ENCODE results near the gene GMPR2. TPM values are rescaled to one million over a fixed set of nuclear protein-coding genes. Genes with fewer than 3 reads are reported as not detected.

The GMPR2 gene
- 100 to 1,000 TPM; 102 to 121 (median 118) TPM for polyA plus RNA-seq (ENCODE audit: insufficient read length in 4 of 4)

- no peak for DNase-seq (ENCODE audit: low read depth in 4 of 4, low spot score in 3 of 4)
These were observed at the start of gene GMPR2 for GRCh38 chr14:24232645-24233537. Gene GMPR2 (plus strand): TSS chr14:24232929. CDS start chr14:24233254, 325 bp downstream.

- DNase-seq (ENCODE audit: low read depth in 4 of 4, low spot score in 3 of 4) = no peak
These were observed 49.7 kb upstream of the GMPR2 start for GRCh38 chr14:24183014-24183481.

GRCh38 chr14:24184104-24184970, 48.4 kb upstream of the GMPR2 start:
- DNase-seq (ENCODE audit: low read depth in 4 of 4, low spot score in 3 of 4) = no peak

- DNase-seq (ENCODE audit: low read depth in 4 of 4, low spot score in 3 of 4) = no peak
These were observed 47.7 kb upstream of the GMPR2 start for GRCh38 chr14:24185026-24185425.

- no peak for DNase-seq (ENCODE audit: low read depth in 4 of 4, low spot score in 3 of 4)
These were observed 47.0 kb upstream of the GMPR2 start for GRCh38 chr14:24185741-24186140.

GRCh38 chr14:24186831-24187538, 45.7 kb upstream of the GMPR2 start:
- DNase-seq (ENCODE audit: low read depth in 4 of 4, low spot score in 3 of 4) = no peak

GRCh38 chr14:24187539-24187915, 45.2 kb upstream of the GMPR2 start:
- DNase-seq (ENCODE audit: low read depth in 4 of 4, low spot score in 3 of 4) = no peak

GRCh38 chr14:24188251-24189058, 44.3 kb upstream of the GMPR2 start, which contains the start of gene IPO4:
Gene IPO4 (minus strand): TSS chr14:24188816. CDS start chr14:24188787, 29 bp downstream.
- peak; percentile 89 to 93 (median 93) for DNase-seq (ENCODE audit: low read depth in 4 of 4, low spot score in 3 of 4)

- DNase-seq (ENCODE audit: low read depth in 4 of 4, low spot score in 3 of 4) = no peak
These were observed 43.7 kb upstream of the GMPR2 start for GRCh38 chr14:24189059-24189375.

GRCh38 chr14:24189460-24189859, 43.3 kb upstream of the GMPR2 start:
- no peak for DNase-seq (ENCODE audit: low read depth in 4 of 4, low spot score in 3 of 4)

GRCh38 chr14:24190416-24190815, 42.3 kb upstream of the GMPR2 start:
- DNase-seq (ENCODE audit: low read depth in 4 of 4, low spot score in 3 of 4) = no peak

GRCh38 chr14:24192933-24193332, 39.8 kb upstream of the GMPR2 start:
- DNase-seq (ENCODE audit: low read depth in 4 of 4, low spot score in 3 of 4) = no peak

- no peak for DNase-seq (ENCODE audit: low read depth in 4 of 4, low spot score in 3 of 4)
These were observed 38.4 kb upstream of the GMPR2 start for GRCh38 chr14:24194186-24194872.

- no peak for DNase-seq (ENCODE audit: low read depth in 4 of 4, low spot score in 3 of 4)
These were observed 37.9 kb upstream of the GMPR2 start for GRCh38 chr14:24194873-24195185.

- peak in 3 of 4 donors; percentile 77 to 87 (median 77) for DNase-seq (ENCODE audit: low read depth in 4 of 4, low spot score in 3 of 4)
These were observed 37.3 kb upstream of the GMPR2 start, which contains the start of gene TM9SF1 for GRCh38 chr14:24195186-24196070. Gene TM9SF1 (minus strand): TSS chr14:24195441. CDS start chr14:24195019, 422 bp downstream.

- peak in 1 of 4 donors; percentile 28 for DNase-seq (ENCODE audit: low read depth in 4 of 4, low spot score in 3 of 4)
These were observed 36.4 kb upstream of the GMPR2 start for GRCh38 chr14:24196071-24197055.

GRCh38 chr14:24197056-24197450, 35.7 kb upstream of the GMPR2 start:
- DNase-seq (ENCODE audit: low read depth in 4 of 4, low spot score in 3 of 4) = no peak
